Heart right ventricle (tissue), 16 donors: ENCODE results near the gene STOML1. TPM values are rescaled to one million over a fixed set of nuclear protein-coding genes. Genes with fewer than 3 reads are reported as not detected.

ENCODE experiments used
- ATAC-seq, 8 donors: fragments of 200-7000 bp; cut with Tn5 transposase; one replicate each; pipeline ENCODE4 v1.9.1; 2020; ENCODE audit warnings: mild to moderate bottlenecking in 8 of 8, moderate library complexity in 8 of 8, moderate number of reproducible peaks in 1 of 8
- DNase-seq, 2 donors: peaks; one replicate each; pipeline ENCODE4 v3.0.0-alpha.2; 2020
- H3K27ac ChIP-seq, 10 donors: fragments of 200-600 bp; sonication (generic) in 2 of 10; one replicate each; pipeline versions ENCODE4 v1.5.0 to v1.8.0; 2020 to 2022; ENCODE audit warnings: mild to moderate bottlenecking in 3 of 10
- H3K27me3 ChIP-seq, 7 donors: fragments of 200-600 bp; one replicate each; pipeline ENCODE4 v1.8.0; 2021 to 2022; ENCODE audit warnings: mild to moderate bottlenecking in 2 of 7
- H3K36me3 ChIP-seq, 9 donors: fragments of 200-600 bp; sonication (generic) in 1 of 9; one replicate each; pipeline versions ENCODE4 v1.5.0 to v1.8.0; 2020 to 2022; ENCODE audit warnings: mild to moderate bottlenecking in 2 of 9
- H3K4me1 ChIP-seq, 9 donors: fragments of 200-600 bp; sonication (generic) in 1 of 9; one replicate each; pipeline versions ENCODE4 v1.5.0 to v1.8.0; 2020 to 2022; ENCODE audit warnings: mild to moderate bottlenecking in 4 of 9
- H3K4me3 ChIP-seq, 10 donors: fragments of 200-600 bp; sonication (generic) in 2 of 10; one replicate each; pipeline versions ENCODE4 v1.5.0 to v1.8.0; 2020 to 2022; ENCODE audit warnings: mild to moderate bottlenecking in 7 of 10, moderate library complexity in 2 of 10
- H3K9me3 ChIP-seq, 11 donors: fragments of 200-600 bp in 10 of 11; sonication (generic) in 2 of 11; one replicate each; pipeline versions ENCODE4 v1.5.0 to v1.8.0; 2013 to 2022; ENCODE audit warnings: mild to moderate bottlenecking in 2 of 11, control low read depth in 1 of 11, moderate library complexity in 1 of 11
- WGBS, 2 donors: extraction: QIAGEN DNeasy Blood & Tissue Kit; methylation state at CpG; one replicate each; pipeline ENCODE4 v1.1.7; 2013; ENCODE audit warnings: inconsistent platforms in 1 of 2; 5-methylcytosine and 5-hydroxymethylcytosine counted together
- intact Hi-C, 10 donors: fragments of 100-400 bp; cut with DNase I; formaldehyde crosslinking; loops; one replicate each; pipeline versions ENCODE4 v1.11.1 to v1.14.2; 2022
- polyA plus RNA-seq, 2 donors: library from polyadenylated mRNA; stranded (reverse); fragments of 200-250 nt; gene quantifications; one replicate each; pipeline ENCODE4 v1.2.3, GENCODE V29; 2013
- total RNA-seq, 10 donors: library from RNA; stranded (reverse); fragmentation: NEBNext Ultra II Directional in 3 of 10; extraction: Animal tissue kit (Norgen Biotek cat#: 25700) in 3 of 10; gene quantifications; one replicate each; pipeline versions ENCODE4 v1.2.1 to v1.2.4, GENCODE V29; 2021 to 2023
- TF ChIP-seq, protein P1 (sequence below), 9 donors: fragments of 200-600 bp; sonication (generic) in 2 of 9; IDR thresholded peaks; one replicate each; pipeline versions ENCODE4 v1.5.0 to v1.8.0; 2021 to 2022; ENCODE audit warnings: antibody characterized with exemption in 9 of 9, mild to moderate bottlenecking in 5 of 9, moderate library complexity in 1 of 9
- donor health status: Arrhythmogenic right ventricular cardiomyopathy.
- donor health status: ischemic (EF 13 %, LVEDD 7.1; RV severe dilation, severe dysfunction).
- donor health status: healthy with polysubstance abuse.
- donor health status: DM: no; HTN: yes; CAD: no.
- donor health status: DM: no; HTN: no; CAD: no.
- donor health status: ischemic (EF 25% LVEDD 6.9; RV normal size, moderate dysfunction).
- donor health status: ischemic (EF 25% LVEDD 5.7; RV mildly dilated, moderate dysfunction).
- donor health status: healthy.
- donor health status: DM: yes; HTN: yes; CAD: no.
- donor health status: Ischemic cardiomyopathy.
- donor health status: ischemic (EF 35%, LVEDD 5.7; RV mildly dilated, moderate dysfunction).
- donor health status: nonischemic (EF 11% LVEDD 7.7; RV severe dilation, severe dysfunction).
- donor health status: DM: yes; HTN: yes; CAD: no.
- donor health status: PGD.
- donor health status: ischemic (EF 29% LVEDD 5.4; RV normal size, mild dysfunction).
- donor health status: nonischemic (EF 23%, LVEDD 6.1; RV moderate dilation, normal function).

Gene STOML1
- total and polyA plus RNA-seq, 12 donors, result 21.1 to 38.4 (median 28.2) TPM

DNA sequence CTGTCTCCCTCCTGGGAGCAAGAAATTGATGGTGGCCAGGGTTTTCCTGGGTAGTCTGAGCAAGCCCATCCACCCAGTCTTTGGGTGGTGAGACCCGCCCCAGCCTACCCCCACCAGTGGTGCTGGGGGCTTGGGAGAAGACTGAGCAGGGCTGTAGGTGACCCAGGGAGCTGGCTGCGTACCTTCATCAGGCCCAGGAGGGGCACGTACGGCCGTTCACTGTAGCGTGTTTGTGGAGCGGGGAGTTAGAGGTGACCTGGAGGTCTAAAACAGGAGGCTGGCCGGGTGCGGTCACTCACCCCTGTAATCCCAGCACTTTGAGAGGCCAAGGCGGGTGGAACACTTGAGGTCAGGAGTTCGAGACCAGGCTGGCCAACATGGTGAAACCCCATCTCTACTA lies 54.4 kb downstream of the STOML1 start:
- Histone ChIP-seq H3K4me3 (no peak overlapping the region), H3K4me1 (peaks cover 12 to 85% (median 44%) of the 10 kb centered on the region in 9 donors)
- no peak for DNase-seq

GRCh38 chr15:73937296-73937695 lies 54.8 kb downstream of the STOML1 start:
- ATAC-seq, result no peak
- Histone ChIP-seq H3K27ac (peak overlapping the region in 4 of 10 donors; percentile 12 to 58 (median 31)), H3K36me3 (no peaks in the 10 kb centered on the region), H3K27me3 (no peaks in the 10 kb centered on the region), H3K4me3 (no peak overlapping the region), H3K9me3 (no peaks in the 10 kb centered on the region), H3K4me1 (peaks cover 12 to 85% (median 43%) of the 10 kb centered on the region in 9 donors)
- TF ChIP-seq, protein P1, sequence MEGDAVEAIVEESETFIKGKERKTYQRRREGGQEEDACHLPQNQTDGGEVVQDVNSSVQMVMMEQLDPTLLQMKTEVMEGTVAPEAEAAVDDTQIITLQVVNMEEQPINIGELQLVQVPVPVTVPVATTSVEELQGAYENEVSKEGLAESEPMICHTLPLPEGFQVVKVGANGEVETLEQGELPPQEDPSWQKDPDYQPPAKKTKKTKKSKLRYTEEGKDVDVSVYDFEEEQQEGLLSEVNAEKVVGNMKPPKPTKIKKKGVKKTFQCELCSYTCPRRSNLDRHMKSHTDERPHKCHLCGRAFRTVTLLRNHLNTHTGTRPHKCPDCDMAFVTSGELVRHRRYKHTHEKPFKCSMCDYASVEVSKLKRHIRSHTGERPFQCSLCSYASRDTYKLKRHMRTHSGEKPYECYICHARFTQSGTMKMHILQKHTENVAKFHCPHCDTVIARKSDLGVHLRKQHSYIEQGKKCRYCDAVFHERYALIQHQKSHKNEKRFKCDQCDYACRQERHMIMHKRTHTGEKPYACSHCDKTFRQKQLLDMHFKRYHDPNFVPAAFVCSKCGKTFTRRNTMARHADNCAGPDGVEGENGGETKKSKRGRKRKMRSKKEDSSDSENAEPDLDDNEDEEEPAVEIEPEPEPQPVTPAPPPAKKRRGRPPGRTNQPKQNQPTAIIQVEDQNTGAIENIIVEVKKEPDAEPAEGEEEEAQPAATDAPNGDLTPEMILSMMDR (IDR thresholded peaks at IDR 0.05), result no peak
- 78 to 87% methylated on average over 10 of the region's 10 CpGs for whole genome bisulfite sequencing, 2 donors
- DNase-seq, result no peak
- intact Hi-C loops, result no loop called here

More for the DNA sequence above, 54.4 kb downstream of the STOML1 start:
- Histone ChIP-seq H3K27me3 (no peaks in the 10 kb centered on the region), H3K36me3 (no peaks in the 10 kb centered on the region), H3K9me3 (no peaks in the 10 kb centered on the region), H3K27ac (peak overlapping the region in 1 of 10 donors; percentile 58)
- intact Hi-C loops, result no loop called here
- WGBS, 2 donors, result 97 to 99% methylated on average over 11 of the region's 11 CpGs
- no peak for ATAC-seq
- TF ChIP-seq, protein P1 (IDR thresholded peaks at IDR 0.05), result no peak

DNA sequence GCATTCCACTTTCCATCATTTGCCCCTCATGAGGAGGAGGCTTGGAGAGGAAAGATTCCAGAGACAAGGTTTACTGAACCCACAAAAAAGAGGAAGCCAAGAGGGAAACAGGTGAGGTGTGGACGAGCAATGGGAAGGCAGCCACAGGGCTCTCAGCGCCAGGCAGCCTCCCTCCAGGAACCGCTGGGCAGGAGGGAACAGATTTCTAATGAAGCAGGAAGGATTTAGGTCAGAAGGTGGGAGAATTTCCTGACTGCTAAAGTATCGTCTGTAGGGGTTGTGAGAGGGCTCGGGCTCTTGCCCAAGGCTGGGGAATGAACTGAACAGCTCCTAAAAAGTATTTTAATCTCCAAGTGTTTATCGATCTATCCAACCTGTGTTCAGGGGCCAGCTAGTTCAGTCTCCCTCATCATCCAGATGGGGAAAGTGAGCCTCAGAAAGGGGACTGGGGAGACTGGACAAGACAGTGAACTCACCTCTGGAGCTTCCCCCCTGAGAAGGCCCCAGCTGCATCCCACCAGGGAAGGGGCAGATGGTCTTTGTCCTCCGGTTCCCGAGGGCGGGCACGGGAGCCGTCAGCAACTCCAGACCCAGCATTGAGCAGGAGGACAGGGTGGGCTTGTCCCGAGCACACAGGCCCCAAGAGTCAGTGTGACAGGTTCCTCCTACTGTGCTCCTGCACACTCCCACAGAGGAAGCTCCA lies 55.4 kb downstream of the STOML1 start:
- no peak for DNase-seq
- no peaks in the 10 kb centered on the region for H3K9me3 ChIP-seq
- WGBS, 2 donors, result 59 to 64% methylated on average over 12 of the region's 12 CpGs
- H3K36me3 ChIP-seq, result no peaks in the 10 kb centered on the region
- H3K27me3 ChIP-seq, result no peaks in the 10 kb centered on the region
- peaks cover 12 to 85% (median 37%) of the 10 kb centered on the region in 9 donors for H3K4me1 ChIP-seq
- TF ChIP-seq, protein P1 (IDR thresholded peaks at IDR 0.05), result no peak
- no peak for ATAC-seq
- peak overlapping the region in 4 of 10 donors; percentile 12 to 58 (median 31) for H3K27ac ChIP-seq
- intact Hi-C loops, result no loop called here
- peak overlapping the region in 1 of 10 donors; percentile 1 for H3K4me3 ChIP-seq

DNA sequence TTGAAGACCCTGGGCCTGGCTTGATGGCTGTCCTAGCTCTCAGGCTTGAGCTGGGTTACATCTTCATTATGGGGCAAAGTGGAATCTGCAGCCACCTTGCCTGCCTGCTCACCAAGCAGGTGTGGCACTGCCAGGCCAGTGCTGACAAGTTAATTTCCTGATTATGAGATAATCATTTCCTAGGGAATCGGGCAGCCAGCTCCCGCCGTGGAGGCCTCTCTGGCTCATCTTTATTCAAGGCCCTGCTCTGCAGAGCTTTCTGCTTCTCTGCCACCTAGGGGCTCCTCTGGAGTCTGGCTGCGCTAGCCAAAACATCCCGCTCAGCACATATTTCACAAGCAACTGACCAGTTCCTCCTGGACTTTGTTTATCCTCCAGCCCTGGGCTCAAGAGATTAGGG lies 55.9 kb downstream of the STOML1 start:
- TF ChIP-seq, protein P1 (IDR thresholded peaks at IDR 0.05), result peak in 2 of 9 donors; percentile 6 to 7
- Histone ChIP-seq H3K27ac (peak overlapping the region in 4 of 10 donors; percentile 12 to 58 (median 31)), H3K9me3 (no peaks in the 10 kb centered on the region), H3K27me3 (no peaks in the 10 kb centered on the region), H3K4me3 (no peak overlapping the region), H3K4me1 (peaks cover 9 to 85% (median 35%) of the 10 kb centered on the region in 9 donors), H3K36me3 (no peaks in the 10 kb centered on the region)
- ATAC-seq (peak in 1 of 8 donors; percentile 28), DNase-seq (no peak)
- intact Hi-C loops, result no loop called here
- WGBS, 2 donors, result 55 to 64% methylated on average over 5 of the region's 5 CpGs
